K562 (cell line): Measurements from ENCODE around the gene SLC12A4. TPM values are rescaled to one million over a fixed set of nuclear protein-coding genes. Genes with fewer than 3 reads are reported as not detected.

Experiments used
- ATAC-seq: fragments of 200-7000 bp; cut with Tn5 transposase; 3 replicates; pipeline ENCODE4 v1.9.1; 2020; ENCODE audit warnings: moderate library complexity
- BruUV-seq: library from RNA; stranded (reverse); fragments of 400-500 nt; replicated peaks from 2 replicates; lab custom pipeline; 2021; lab: Mats Ljungman, UMichigan
- CTCF ChIA-PET: fragments of 300-600 bp; formaldehyde crosslinking; extraction: SDS; loops from one replicate; lab custom pipeline; 2021; ENCODE audit warnings: low intra/inter-chr PET ratio; lab: Yijun Ruan, JAX
- POLR2A ChIA-PET: fragments of 300-600, 350-650 bp; sonication (Branson Sonifier 250); formaldehyde crosslinking; extraction: SDS; loops from one replicate; lab custom pipeline; 2021; ENCODE audit warnings: antibody characterized with exemption, inconsistent platforms; lab: Yijun Ruan, JAX
- DNase-seq, 4 experiments: peaks; one replicate each; pipeline versions ENCODE4 v3.0.0 to v3.0.0-alpha.2; 2011 to 2018; ENCODE audit warnings: low spot score in 3 of 4, mixed read lengths in 3 of 4; ENCODE audit errors: extremely low read depth in 1 of 4
- FAIRE-seq: peaks from 2 replicates; lab custom pipeline; 2011; peaks lifted over from hg19 to GRCh38; lab: Jason Lieb, UNC
- H2AFZ ChIP-seq: 2 replicates; pipeline ENCODE4 v1.6.0; 2011; ENCODE audit warnings: low read depth, low read length, control low read depth, inconsistent platforms
- H3K27ac ChIP-seq: fragments of 200-600 bp; 3 replicates; pipeline ENCODE4 v1.8.0; 2011; ENCODE audit warnings: low read depth, mild to moderate bottlenecking, control low read depth, inconsistent platforms, low read length, moderate library complexity, mixed read lengths; ENCODE audit errors: extremely low read depth
- H3K27me3 ChIP-seq, 2 experiments: fragments of 300-600 bp in 1 of 2; 2 replicates in 1 of 2; 3 replicates in 1 of 2; pipeline versions ENCODE4 v1.6.0 to v1.8.0; 2011; ENCODE audit warnings: inconsistent platforms in 2 of 2, low read length in 2 of 2, mild to moderate bottlenecking in 1 of 2, mixed read lengths in 1 of 2, moderate library complexity in 1 of 2; ENCODE audit not compliant: control insufficient read depth in 2 of 2, insufficient read depth in 2 of 2
- H3K36me3 ChIP-seq: fragments of 300-600 bp; 3 replicates; pipeline ENCODE4 v1.8.0; 2011; ENCODE audit warnings: mild to moderate bottlenecking, low read length, inconsistent platforms; ENCODE audit not compliant: control insufficient read depth, insufficient read depth
- H3K4me1 ChIP-seq, 2 experiments: fragments of 200-600 bp in 1 of 2; replicated peaks in 1 of 2; 2 replicates in 1 of 2; 3 replicates in 1 of 2; pipeline versions ENCODE4 v1.5.1 to v1.8.0; 2011; ENCODE audit warnings: inconsistent platforms in 2 of 2, low read length in 2 of 2, mild to moderate bottlenecking in 1 of 2, mixed read lengths in 1 of 2, moderate library complexity in 1 of 2; ENCODE audit not compliant: control insufficient read depth in 2 of 2, insufficient read depth in 2 of 2
- H3K4me2 ChIP-seq: 2 replicates; pipeline ENCODE4 v1.6.1; 2011; ENCODE audit warnings: low read length, control low read depth, inconsistent platforms, mixed read lengths; ENCODE audit not compliant: insufficient read depth
- H3K4me3 ChIP-seq: fragments of 200-600 bp; sonication (generic), shearing (Covaris generic); 2 replicates; pipeline ENCODE4 v1.5.1; 2016; ENCODE audit warnings: control low read depth, inconsistent platforms
- H3K79me2 ChIP-seq: fragments of 200-600 bp; 3 replicates; pipeline ENCODE4 v1.8.0; 2011; ENCODE audit warnings: low read length, inconsistent platforms; ENCODE audit not compliant: control insufficient read depth, insufficient read depth
- H3K9ac ChIP-seq, 2 experiments: 2 replicates each; pipeline versions ENCODE4 v1.6.0 to v1.6.1; 2011; ENCODE audit warnings: low read depth in 2 of 2, low read length in 2 of 2, control low read depth in 1 of 2, inconsistent platforms in 1 of 2, mild to moderate bottlenecking in 1 of 2, mixed read lengths in 1 of 2; ENCODE audit not compliant: insufficient read depth in 1 of 2
- H3K9me1 ChIP-seq: one replicate; pipeline ENCODE4 v1.6.0; 2011; ENCODE audit warnings: inconsistent platforms, mild to moderate bottlenecking, low read length, moderate library complexity; ENCODE audit not compliant: control insufficient read depth, insufficient read depth
- H3K9me3 ChIP-seq: replicated peaks from 2 replicates; pipeline ENCODE4 v1.5.1; 2011; ENCODE audit warnings: low read depth, low read length, inconsistent platforms; ENCODE audit not compliant: control insufficient read depth, insufficient read depth
- H4K20me1 ChIP-seq: replicated peaks from 2 replicates; pipeline ENCODE4 v1.6.1; 2011; ENCODE audit warnings: low read length, inconsistent platforms, mixed read lengths; ENCODE audit not compliant: control insufficient read depth, insufficient read depth
- CEBPB ChIP-seq: fragments of 450-650 bp; IDR thresholded peaks from 2 replicates; pipeline ENCODE4 v1.6.1; 2016; ENCODE audit warnings: missing genetic modification characterization, missing compliant biosample characterization
- CEBPG ChIP-seq, 3 experiments: fragments of 200-800 bp in 1 of 3; sonication (Bioruptor generic) in 1 of 3; sonication (generic) in 1 of 3; formaldehyde crosslinking in 1 of 3; IDR thresholded peaks in 2 of 3; conservative IDR thresholded peaks in 1 of 3; 2 replicates each; pipeline versions ENCODE4 v1.6.1 to v1.8.0; 2016 to 2022; ENCODE audit warnings: missing compliant biosample characterization in 2 of 3, missing genetic modification characterization in 2 of 3, mild to moderate bottlenecking in 1 of 3, missing genetic modification reagents in 1 of 3
- KLF16 ChIP-seq: IDR thresholded peaks from 2 replicates; pipeline ENCODE4 v1.6.1; 2016; ENCODE audit warnings: antibody characterized with exemption
- NFIC ChIP-seq: fragments of 450-650 bp; IDR thresholded peaks from 2 replicates; pipeline ENCODE4 v1.6.1; 2017; ENCODE audit warnings: mild to moderate bottlenecking, inconsistent platforms
- NFRKB ChIP-seq: fragments of 450-650 bp; IDR thresholded peaks from 2 replicates; pipeline ENCODE4 v1.6.1; 2016; ENCODE audit warnings: low read depth
- NUFIP1 ChIP-seq: fragments of 450-650 bp; IDR thresholded peaks from 2 replicates; pipeline ENCODE4 v1.6.1; 2018; ENCODE audit not compliant: partially characterized antibody
- REST ChIP-seq, 2 experiments: fragments of 450-650 bp; formaldehyde crosslinking in 1 of 2; IDR thresholded peaks; 2 replicates each; pipeline versions ENCODE4 v1.4.0 to v1.6.1; 2014 to 2020; ENCODE audit warnings: mild to moderate bottlenecking in 2 of 2, borderline replicate concordance in 1 of 2, low read depth in 1 of 2
- SREBF1 ChIP-seq: fragments of 150-350 bp; IDR thresholded peaks from 2 replicates; pipeline ENCODE4 v1.6.1; 2014; ENCODE audit warnings: antibody characterized with exemption, low read depth, low read length, borderline replicate concordance
- WGBS: fragments of 100-300 bp; shearing (Covaris generic); methylation state at CpG from one replicate; pipeline ENCODE4 v1.1.6; 2016; ENCODE audit warnings: low coverage, mixed read lengths; ENCODE audit not compliant: insufficient coverage; ENCODE audit errors: missing lambda C conversion rate; 5-methylcytosine and 5-hydroxymethylcytosine counted together
- in situ Hi-C: fragments of 300-500 bp; cut with MboI; formaldehyde crosslinking; loops from 4 replicates; pipeline ENCODE4 v1.15.0; 2018; ENCODE audit warnings: inconsistent platforms, mixed read lengths
- intact Hi-C: fragments of 100-400 bp; cut with micrococcal nuclease; formaldehyde crosslinking; loops from 2 replicates; pipeline ENCODE4 v1.14.2; 2022
- polyA plus RNA-seq, 8 experiments: library from polyadenylated mRNA; depleted of rRNA in 4 of 8; stranded (reverse) in 5 of 8; unstranded in 3 of 8; fragments of >200 nt; fragmentation: Nextera tagmentation in 2 of 8; fragmentation: Illumina TruSeq in 1 of 8; extraction: Ambion mirVana in 2 of 8; extraction: Trizol in 1 of 8; gene quantifications; 2 replicates each; pipeline versions ENCODE4 v1.2.1 to v1.2.3, GENCODE V29; 2011 to 2014; ENCODE audit warnings: inconsistent platforms in 1 of 8, missing spikeins in 1 of 8
- total RNA-seq, 7 experiments: library from RNA; depleted of rRNA in 6 of 7; stranded (reverse); fragments of >200 nt in 6 of 7; fragmentation: Illumina TruSeq in 2 of 7; extraction: Trizol in 2 of 7; gene quantifications; 2 replicates each; pipeline versions ENCODE4 v1.2.1 to v1.2.3, GENCODE V29; 2011 to 2021; ENCODE audit warnings: low replicate concordance in 1 of 7
- TF ChIP-seq, protein P1 (sequence below): sonication (generic); formaldehyde crosslinking; IDR thresholded peaks from 2 replicates; pipeline ENCODE4 v1.5.0; 2020; ENCODE audit warnings: missing genetic modification reagents

SLC12A4 gene
- total and polyA plus RNA-seq, 9 of the 15 experiments (the other 6 are each of a cell fraction or from before 2014, with no cell fraction given) = 0.75 to 43.5 (median 15.0) TPM

GRCh38 chr16:68013440-68013839, 45.0 kb upstream of the SLC12A4 start:
- Histone ChIP-seq H3K4me1 (peaks cover 0 to 13% of the 10 kb centered on the region in 2 experiments; a peak in 2 of 5 replicates), H3K79me2 (no peaks in the 10 kb centered on the region), H3K4me2 (no peak overlapping the region), H3K4me3 (no peak overlapping the region), H3K27me3 (no peaks in the 10 kb centered on the region; a peak in 1 of 5 replicates), H2AFZ (peak overlapping the region; percentile 27; the same call in 1 of the 2 replicates), H3K27ac (no peak overlapping the region), H4K20me1 (no peaks in the 10 kb centered on the region), H3K9me3 (no peaks in the 10 kb centered on the region), H3K9me1 (no peaks in the 10 kb centered on the region), H3K9ac (no peak overlapping the region; a peak in 1 of 4 replicates), H3K36me3 (no peaks in the 10 kb centered on the region)
- WGBS = 14% methylated on average over 1 of the region's 1 CpG
- DNase-seq (no peak), FAIRE-seq (no peak), ATAC-seq (peak; percentile 23; the same call in 1 of the 3 replicates)
- CTCF ChIA-PET = no interaction called here
- intact Hi-C loops (no loop called here), in situ Hi-C loops (no loop called here)
- BruUV-seq = no TSS peak
- POLR2A ChIA-PET = interaction anchor here (0.6 to 2.7 kb wide), 3 partner anchors 9 to 168 kb away, joined by 3 to 13 read pairs (median 3); partner anchors contain the start of genes DDX28 and DUS2
- no peak for TF ChIP-seq NFRKB
- TF ChIP-seq REST (IDR thresholded peaks at IDR 0.05; ENCODE audit: borderline replicate concordance) = peak; percentile 73
- no peak for TF ChIP-seq REST (CRISPR knock-in tag; IDR thresholded peaks at IDR 0.05; ENCODE audit: low read depth)
- TF ChIP-seq, protein P1, sequence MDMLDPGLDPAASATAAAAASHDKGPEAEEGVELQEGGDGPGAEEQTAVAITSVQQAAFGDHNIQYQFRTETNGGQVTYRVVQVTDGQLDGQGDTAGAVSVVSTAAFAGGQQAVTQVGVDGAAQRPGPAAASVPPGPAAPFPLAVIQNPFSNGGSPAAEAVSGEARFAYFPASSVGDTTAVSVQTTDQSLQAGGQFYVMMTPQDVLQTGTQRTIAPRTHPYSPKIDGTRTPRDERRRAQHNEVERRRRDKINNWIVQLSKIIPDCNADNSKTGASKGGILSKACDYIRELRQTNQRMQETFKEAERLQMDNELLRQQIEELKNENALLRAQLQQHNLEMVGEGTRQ = no peak
- 0 out of 2 replicates have a peak, but pooled peaks have one; percentile 14 for TF ChIP-seq CEBPG (CRISPR knock-in tag; IDR thresholded peaks at IDR 0.05)
- TF ChIP-seq CEBPG (tag; conservative IDR thresholded peaks at IDR 0.05 in 1 of 2, IDR thresholded peaks at IDR 0.05 in 1 of 2) = no peak
- peak; percentile 62; the same call in 1 of the 2 replicates for TF ChIP-seq KLF16
- 0 out of 2 replicates have a peak, but pooled peaks have one; percentile 26 for TF ChIP-seq CEBPB
- no peak for TF ChIP-seq SREBF1
- TF ChIP-seq NUFIP1 = no peak
- no peak for TF ChIP-seq NFIC
